ENCODE results near the gene CD200R1L.

The CD200R1L gene

GRCh38 chr3:112818289-112818688 lies 28.4 kb downstream of the CD200R1L start:
- DNase-seq (no peak), ATAC-seq (no peak)

- no peak for DNase-seq
- ATAC-seq: no peak
These were observed 28.9 kb downstream of the CD200R1L start for GRCh38 chr3:112817797-112818196.

GRCh38 chr3:112817271-112817670 lies 29.4 kb downstream of the CD200R1L start:
- ATAC-seq (no peak), DNase-seq (no peak)

- DNase-seq (no peak), ATAC-seq (no peak)
These were observed 30.7 kb downstream of the CD200R1L start for GRCh38 chr3:112815981-112816380.

GRCh38 chr3:112814266-112814665 lies 32.4 kb downstream of the CD200R1L start:
- DNase-seq (no peak), ATAC-seq (no peak)

GRCh38 chr3:112813723-112814171 lies 32.9 kb downstream of the CD200R1L start:
- DNase-seq (no peak), ATAC-seq (peak; percentile 55)

GRCh38 chr3:112813016-112813415 lies 33.6 kb downstream of the CD200R1L start:
- ATAC-seq: no peak
- DNase-seq: no peak

GRCh38 chr3:112811917-112812660 lies 34.6 kb downstream of the CD200R1L start:
- ATAC-seq (no peak), DNase-seq (no peak)

GRCh38 chr3:112811131-112811884 lies 35.4 kb downstream of the CD200R1L start:
- no peak for DNase-seq
- no peak for ATAC-seq

GRCh38 chr3:112810561-112810960 lies 36.1 kb downstream of the CD200R1L start:
- ATAC-seq (no peak), DNase-seq (no peak)

GRCh38 chr3:112808136-112808535 lies 38.5 kb downstream of the CD200R1L start:
- ATAC-seq: no peak

GRCh38 chr3:112807685-112808084 lies 39.0 kb downstream of the CD200R1L start:
- ATAC-seq (no peak), DNase-seq (no peak)

More at GRCh38 chr3:112808136-112808535, 38.5 kb downstream of the CD200R1L start:
- no peak for DNase-seq

- no peak for ATAC-seq
- DNase-seq: no peak
These were observed 39.8 kb downstream of the CD200R1L start for GRCh38 chr3:112806903-112807302.

GRCh38 chr3:112805126-112805525 lies 41.5 kb downstream of the CD200R1L start:
- no peak for DNase-seq
- ATAC-seq: no peak

- ATAC-seq: no peak
These were observed 42.6 kb downstream of the CD200R1L start for GRCh38 chr3:112804021-112804420.

GRCh38 chr3:112803467-112803866 lies 43.2 kb downstream of the CD200R1L start:
- ATAC-seq: no peak
- no peak for DNase-seq

More at GRCh38 chr3:112804021-112804420, 42.6 kb downstream of the CD200R1L start:
- no peak for DNase-seq

- DNase-seq (no peak), ATAC-seq (no peak)
These were observed 44.3 kb downstream of the CD200R1L start for GRCh38 chr3:112802338-112802737.

GRCh38 chr3:112799946-112800345 lies 46.7 kb downstream of the CD200R1L start:
- no peak for ATAC-seq
- DNase-seq: no peak

- DNase-seq (no peak), ATAC-seq (no peak)
These were observed 52.0 kb downstream of the CD200R1L start for GRCh38 chr3:112794622-112795172.

GRCh38 chr3:112793326-112794081 lies 53.2 kb downstream of the CD200R1L start:
- ATAC-seq (no peak), DNase-seq (no peak)

- DNase-seq (no peak), ATAC-seq (no peak)
These were observed 54.9 kb downstream of the CD200R1L start for GRCh38 chr3:112791736-112792135.

GRCh38 chr3:112789787-112790186 lies 56.9 kb downstream of the CD200R1L start:
- DNase-seq: no peak
- ATAC-seq: no peak

Data from stimulated activated naive CD8-positive, alpha-beta T cell treated with anti-CD3 and anti-CD28 coated beads, Interleukin-15, Interleukin-2, amounts not matched to agents 100 U/mL and 50 U/mL, for 24 hours (primary cell).